Coronary artery (tissue), 2 donors: Measurements from ENCODE around the gene ZNF783.

Experiments used
- DNase-seq: peaks from one replicate; pipeline ENCODE4 v3.0.0-alpha.2; 2017; ENCODE audit warnings: low spot score
- H3K27ac ChIP-seq, 2 donors: fragments of 200-600 bp; sonication (generic); one replicate each; pipeline ENCODE4 v1.5.1; 2016 to 2019
- H3K4me3 ChIP-seq: fragments of 200-600 bp; sonication (generic); 2 replicates; pipeline ENCODE4 v1.5.1; 2016; ENCODE audit warnings: mild to moderate bottlenecking, moderate library complexity
- CTCF ChIP-seq: fragments of 200-600 bp; sonication (generic); IDR thresholded peaks from one replicate; pipeline ENCODE4 v1.5.1; 2019; ENCODE audit warnings: antibody characterized with exemption

Gene ZNF783

GRCh38 chr7:149261829-149262617 is at the start of gene ZNF783:
ZNF783 (plus strand) TSS chr7:149262196; CDS start chr7:149262334, 138 bp downstream.
- peak within 1 kb of the TSS; percentile 91 to 97 for H3K27ac ChIP-seq
- peak; percentile 86 for TF ChIP-seq CTCF
- peak within 1 kb of the TSS; percentile 87 for H3K4me3 ChIP-seq
- peak; percentile 92 for DNase-seq

- Histone ChIP-seq H3K4me3 (no peak overlapping the region), H3K27ac (no peak overlapping the region)
- DNase-seq: no peak
- no peak for TF ChIP-seq CTCF
Measured at GRCh38 chr7:149214020-149214720, 47.8 kb upstream of the ZNF783 start.

GRCh38 chr7:149216402-149216801 is 45.6 kb upstream of the ZNF783 start:
- no peak overlapping the region for H3K4me3 ChIP-seq
- no peak for DNase-seq
- H3K27ac ChIP-seq: no peak overlapping the region
- no peak for TF ChIP-seq CTCF

GRCh38 chr7:149217570-149217969 is 44.4 kb upstream of the ZNF783 start:
- Histone ChIP-seq H3K4me3 (no peak overlapping the region), H3K27ac (no peak overlapping the region)
- TF ChIP-seq CTCF: no peak
- no peak for DNase-seq

- no peak for TF ChIP-seq CTCF
- DNase-seq: no peak
- no peak overlapping the region for H3K4me3 ChIP-seq
- no peak overlapping the region for H3K27ac ChIP-seq
Measured at GRCh38 chr7:149218469-149219420, 43.3 kb upstream of the ZNF783 start.

- Histone ChIP-seq H3K27ac (no peak overlapping the region), H3K4me3 (no peak overlapping the region)
- TF ChIP-seq CTCF: no peak
- no peak for DNase-seq
Measured at GRCh38 chr7:149220534-149220933, 41.5 kb upstream of the ZNF783 start.
